CD4-positive, alpha-beta T cell (primary cell): ENCODE measurements around the gene COMTD1. TPM values are rescaled to one million over a fixed set of nuclear protein-coding genes. Genes with fewer than 3 reads are reported as not detected.

Source experiments
- ATAC-seq: fragments of 200-7000 bp; cut with Tn5 transposase; one replicate; pipeline ENCODE4 v1.10.0; 2022; ENCODE audit warnings: mild to moderate bottlenecking; ENCODE audit not compliant: poor library complexity
- CTCF ChIA-PET: fragments of 350-600 bp; sonication (Branson Sonifier 250); formaldehyde crosslinking; loops from one replicate; lab custom pipeline; 2021; ENCODE audit warnings: antibody characterized with exemption, inconsistent platforms; lab: Charles Lee
- POLR2A ChIA-PET: fragments of 350-600 bp; sonication (Branson Sonifier 250); formaldehyde crosslinking; loops from one replicate; lab custom pipeline; 2021; ENCODE audit warnings: antibody characterized with exemption, inconsistent platforms; lab: Charles Lee
- DNase-seq, 14 experiments: peaks; one replicate each; pipeline ENCODE4 v3.0.0-alpha.2; 2013 to 2020; ENCODE audit warnings: mixed read lengths in 2 of 14
- H3K27ac ChIP-seq, 2 donors: one replicate each; pipeline versions ENCODE4 v1.5.1 to v1.7.0; 2013; ENCODE audit warnings: low read length in 2 of 2, low read depth in 1 of 2, mild to moderate bottlenecking in 1 of 2
- H3K27me3 ChIP-seq, 2 experiments: 1 replicate in 1 of 2; 2 replicates in 1 of 2; pipeline versions ENCODE4 v1.6.1 to v1.7.0; 2013; ENCODE audit warnings: low read length in 2 of 2, control low read depth in 1 of 2, mild to moderate bottlenecking in 1 of 2, moderate library complexity in 1 of 2; ENCODE audit not compliant: insufficient read depth in 2 of 2, control insufficient read depth in 1 of 2
- H3K36me3 ChIP-seq: one replicate; pipeline ENCODE4 v1.6.1; 2013; ENCODE audit warnings: low read length, control low read depth; ENCODE audit not compliant: insufficient read depth
- H3K4me1 ChIP-seq: one replicate; pipeline ENCODE4 v1.6.1; 2013; ENCODE audit warnings: low read length, control low read depth; ENCODE audit not compliant: insufficient read depth
- H3K4me3 ChIP-seq: one replicate; pipeline ENCODE4 v1.5.1; 2013; ENCODE audit warnings: mild to moderate bottlenecking, low read length, moderate library complexity
- H3K9me3 ChIP-seq, 2 experiments: 1 replicate in 1 of 2; 2 replicates in 1 of 2; pipeline versions ENCODE4 v1.6.1 to v1.7.0; 2013; ENCODE audit warnings: low read length in 2 of 2, mild to moderate bottlenecking in 2 of 2, control low read depth in 1 of 2, moderate library complexity in 1 of 2; ENCODE audit not compliant: control insufficient read depth in 1 of 2, insufficient read depth in 1 of 2
- H3K27ac Mint-ChIP-seq: one replicate; pipeline ENCODE4 v1.8.0; 2020; ENCODE audit warnings: mixed read lengths
- H3K27me3 Mint-ChIP-seq: one replicate; pipeline ENCODE4 v1.8.0; 2021; ENCODE audit warnings: mixed read lengths
- H3K36me3 Mint-ChIP-seq: one replicate; pipeline ENCODE4 v1.8.0; 2021; ENCODE audit warnings: low read depth, mixed read lengths
- H3K4me1 Mint-ChIP-seq: one replicate; pipeline ENCODE4 v1.8.0; 2021; ENCODE audit warnings: low read depth, mixed read lengths
- H3K4me3 Mint-ChIP-seq: one replicate; pipeline ENCODE4 v1.8.0; 2020; ENCODE audit warnings: mild to moderate bottlenecking, mixed read lengths
- H3K9me3 Mint-ChIP-seq: one replicate; pipeline ENCODE4 v1.8.0; 2020; ENCODE audit warnings: mixed read lengths
- intact Hi-C, 2 experiments: fragments of 100-400 bp; cut with DNase I in 1 of 2; cut with micrococcal nuclease in 1 of 2; formaldehyde crosslinking; loops; one replicate each; pipeline versions ENCODE4 v1.15.1 to v1.9.0; 2023 to 2025; cut with DNase I, micrococcal nuclease
- total RNA-seq, 174 experiments: library from RNA in 2 of 174; stranded (reverse) in 2 of 174; gene quantifications; one replicate each; pipeline ENCODE4 v1.2.3 and lab custom pipeline; 2021 to 2026
- TF ChIP-seq, protein P1 (sequence below): fragments of 200-600 bp; IDR thresholded peaks from one replicate; pipeline ENCODE4 v1.8.0; 2022; ENCODE audit warnings: antibody characterized with exemption, mild to moderate bottlenecking

The COMTD1 gene
- total RNA-seq, 2 experiments from 2014 or later: 9.5 to 10.5 TPM

DNA sequence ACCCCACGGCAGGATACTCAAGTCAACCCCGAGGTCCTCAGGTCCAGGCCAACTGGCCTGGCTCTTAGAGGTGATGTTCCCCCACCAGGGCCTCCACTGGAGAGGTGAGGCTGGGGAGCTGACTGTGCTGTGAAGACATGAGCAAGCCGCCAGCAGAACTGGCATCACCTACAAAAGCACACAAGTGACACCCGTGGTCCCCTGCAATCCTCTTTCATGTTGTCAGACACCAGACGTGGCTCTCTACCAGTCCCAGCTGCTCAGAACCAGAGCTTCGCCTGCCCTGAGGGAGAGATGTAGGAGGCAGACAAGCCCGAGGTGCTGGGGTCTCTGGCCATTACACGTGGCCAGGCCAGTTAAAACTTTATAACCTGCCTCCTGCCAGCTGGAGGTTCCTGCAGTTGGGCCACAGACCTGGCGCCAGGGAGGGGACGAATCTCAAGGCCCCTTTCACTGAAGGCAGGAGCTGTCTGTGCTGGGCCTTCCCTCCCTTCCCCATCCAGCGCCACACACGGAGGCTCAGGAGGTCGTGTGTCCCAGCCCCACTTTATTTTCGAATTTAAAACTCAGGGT is 2.2 kb downstream of the COMTD1 start:
- Mint-ChIP-seq H3K27ac (peak overlapping the region; percentile 90), H3K27me3 (no peaks in the 10 kb centered on the region), H3K36me3 (peaks cover 49% of the 10 kb centered on the region), H3K4me3 (peak overlapping the region; percentile 87), H3K4me1 (peaks cover 36% of the 10 kb centered on the region), H3K9me3 (no peaks in the 10 kb centered on the region)
- peak in 9 of 14 experiments; percentile 5 to 54 (median 13) for DNase-seq
- ChIA-PET CTCF (interaction anchor here (0.6 to 5.0 kb wide), 3 partner anchors 16 to 45 kb away, joined by 3 to 105 read pairs (median 3); no protein-coding TSS in a partner anchor), POLR2A (interaction anchor here (1.2 to 9.2 kb wide), 6 partner anchors 9 to 407 kb away, joined by 4 to 208 read pairs (median 10); partner anchors contain the start of genes KAT6B, SAMD8 and VDAC2)
- peaks cover 34% of the 10 kb centered on the region for H3K36me3 ChIP-seq
- no peak for ATAC-seq
- H3K9me3 ChIP-seq: no peaks in the 10 kb centered on the region
- peak overlapping the region; percentile 73 to 88 for H3K27ac ChIP-seq
- H3K27me3 ChIP-seq: no peaks in the 10 kb centered on the region
- intact Hi-C loops: loop anchor here (1.0 to 10.0 kb wide), 10 partner anchors 20 to 1359 kb away; partner anchors contain the start of genes SAMD8 (in 2 of the 2), VDAC2 (in 2 of the 2), ADK (in 1 of the 2) and AP3M1 (in 1 of the 2)
- peaks cover 30% of the 10 kb centered on the region for H3K4me1 ChIP-seq
- peak overlapping the region; percentile 80 for H3K4me3 ChIP-seq
- TF ChIP-seq, protein P1, sequence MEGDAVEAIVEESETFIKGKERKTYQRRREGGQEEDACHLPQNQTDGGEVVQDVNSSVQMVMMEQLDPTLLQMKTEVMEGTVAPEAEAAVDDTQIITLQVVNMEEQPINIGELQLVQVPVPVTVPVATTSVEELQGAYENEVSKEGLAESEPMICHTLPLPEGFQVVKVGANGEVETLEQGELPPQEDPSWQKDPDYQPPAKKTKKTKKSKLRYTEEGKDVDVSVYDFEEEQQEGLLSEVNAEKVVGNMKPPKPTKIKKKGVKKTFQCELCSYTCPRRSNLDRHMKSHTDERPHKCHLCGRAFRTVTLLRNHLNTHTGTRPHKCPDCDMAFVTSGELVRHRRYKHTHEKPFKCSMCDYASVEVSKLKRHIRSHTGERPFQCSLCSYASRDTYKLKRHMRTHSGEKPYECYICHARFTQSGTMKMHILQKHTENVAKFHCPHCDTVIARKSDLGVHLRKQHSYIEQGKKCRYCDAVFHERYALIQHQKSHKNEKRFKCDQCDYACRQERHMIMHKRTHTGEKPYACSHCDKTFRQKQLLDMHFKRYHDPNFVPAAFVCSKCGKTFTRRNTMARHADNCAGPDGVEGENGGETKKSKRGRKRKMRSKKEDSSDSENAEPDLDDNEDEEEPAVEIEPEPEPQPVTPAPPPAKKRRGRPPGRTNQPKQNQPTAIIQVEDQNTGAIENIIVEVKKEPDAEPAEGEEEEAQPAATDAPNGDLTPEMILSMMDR: no peak

DNA sequence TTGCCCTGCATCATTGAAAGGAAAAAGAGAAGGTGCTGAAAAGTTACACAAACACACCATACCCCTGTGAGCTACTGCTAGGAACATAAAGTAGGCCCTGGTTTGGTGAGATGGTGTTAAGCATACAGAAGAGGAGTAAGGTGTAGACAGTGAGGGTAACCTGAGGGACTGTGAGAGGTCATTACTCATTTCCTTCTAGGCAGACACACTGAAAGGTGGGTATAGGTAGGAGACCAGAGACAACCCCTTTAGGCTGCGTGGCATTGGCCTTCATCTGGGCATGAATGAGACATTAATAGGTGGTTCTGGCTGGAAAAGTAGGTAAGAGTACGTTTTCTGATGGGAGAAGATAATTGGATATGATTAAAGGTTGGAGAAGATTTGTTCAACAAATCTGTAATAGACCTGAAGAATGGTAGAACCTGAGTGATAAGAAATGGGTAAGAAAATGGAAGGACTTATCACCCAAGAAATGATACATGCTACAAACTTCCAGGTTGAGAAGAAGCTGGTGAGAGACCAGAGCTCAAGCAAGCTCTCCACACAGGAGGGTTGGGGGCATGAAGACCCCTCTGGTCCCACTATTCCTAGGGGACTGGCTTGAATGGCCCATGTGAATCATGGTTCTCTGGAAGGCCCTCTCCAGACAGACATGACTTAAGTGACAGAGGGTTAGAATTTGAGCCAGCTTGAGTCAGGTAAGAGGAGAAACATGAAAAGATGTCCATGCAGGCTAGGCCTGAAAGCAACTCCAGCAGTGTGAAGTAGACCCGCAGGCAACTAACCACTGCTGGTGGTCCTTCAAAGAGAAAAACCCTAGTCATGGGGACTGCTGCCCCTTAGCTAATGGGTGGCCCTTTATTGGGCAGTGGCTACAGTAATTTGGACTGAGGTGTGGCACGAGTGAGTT is 3.8 kb downstream of the COMTD1 start:
- intact Hi-C loops: loop anchor here (2.0 to 10.0 kb wide), 8 partner anchors 120 to 1357 kb away; partner anchors contain the start of genes ADK (in 1 of the 2), AP3M1 (in 1 of the 2), CAMK2G (in 1 of the 2) and KAT6B (in 1 of the 2)
- H3K4me3 Mint-ChIP-seq: peak overlapping the region; percentile 66
- peaks cover 30% of the 10 kb centered on the region for H3K4me1 ChIP-seq
- POLR2A ChIA-PET: interaction anchor here (1.0 to 9.2 kb wide), 3 partner anchors 21 to 45 kb away, joined by 3 to 208 read pairs (median 71); partner anchors contain the start of gene VDAC2
- no peaks in the 10 kb centered on the region for H3K9me3 Mint-ChIP-seq
- ATAC-seq (no peak), DNase-seq (no peak)
- peak overlapping the region in 1 of 2 donors; percentile 43 for H3K27ac ChIP-seq
- H3K36me3 Mint-ChIP-seq: peaks cover 57% of the 10 kb centered on the region
- peaks cover 43% of the 10 kb centered on the region for H3K36me3 ChIP-seq
- peak overlapping the region; percentile 90 for H3K27ac Mint-ChIP-seq
- H3K27me3 Mint-ChIP-seq: no peaks in the 10 kb centered on the region
- H3K27me3 ChIP-seq: no peaks in the 10 kb centered on the region
- no peaks in the 10 kb centered on the region for H3K9me3 ChIP-seq
- H3K4me1 Mint-ChIP-seq: peaks cover 38% of the 10 kb centered on the region
- CTCF ChIA-PET: interaction anchor here (1.1 to 3.8 kb wide), 2 partner anchors 37 to 45 kb away, joined by 5 to 39 read pairs; no protein-coding TSS in a partner anchor
- TF ChIP-seq, protein P1: no peak
- no peak overlapping the region for H3K4me3 ChIP-seq

DNA sequence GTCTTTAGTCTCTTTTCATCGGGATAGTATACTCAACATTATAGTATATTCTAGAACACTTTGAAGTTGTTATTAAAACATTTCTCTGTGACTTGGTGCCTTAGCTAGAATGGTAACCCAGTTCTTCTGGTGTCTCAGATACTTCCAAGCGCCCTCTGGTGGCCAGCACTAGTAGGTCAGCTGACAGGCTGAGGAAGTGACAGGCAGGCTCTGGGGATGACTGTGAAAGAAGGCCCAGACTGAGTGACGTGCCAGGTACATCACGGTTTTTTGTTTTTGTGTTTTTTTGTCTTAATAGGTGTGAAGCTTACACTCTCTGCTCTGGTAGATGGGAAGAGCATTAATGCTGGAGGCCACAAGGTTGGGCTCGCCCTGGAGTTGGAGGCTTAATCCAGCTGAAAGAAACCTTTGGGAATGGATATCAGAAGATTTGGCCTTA is 5.1 kb downstream of the COMTD1 start:
- Histone ChIP-seq H3K9me3 (no peaks in the 10 kb centered on the region), H3K4me3 (no peak overlapping the region), H3K4me1 (peaks cover 29% of the 10 kb centered on the region), H3K27ac (peak overlapping the region; percentile 18 to 43), H3K27me3 (no peaks in the 10 kb centered on the region), H3K36me3 (peaks cover 55% of the 10 kb centered on the region)
- no peaks in the 10 kb centered on the region for H3K27me3 Mint-ChIP-seq
- peak overlapping the region; percentile 90 for H3K27ac Mint-ChIP-seq
- ChIA-PET CTCF (interaction anchor here (0.6 to 3.8 kb wide), 11 partner anchors 10 to 117 kb away, joined by 3 to 53 read pairs (median 5); partner anchors contain the start of gene VDAC2), POLR2A (interaction anchor here (0.6 to 9.2 kb wide), 5 partner anchors 10 to 119 kb away, joined by 3 to 208 read pairs (median 4); partner anchors contain the start of genes SAMD8 and VDAC2)
- ATAC-seq (peak; percentile 61), DNase-seq (peak; percentile 90 to 97 (median 94))
- H3K9me3 Mint-ChIP-seq: no peaks in the 10 kb centered on the region
- intact Hi-C loops: loop anchor here (1.0 to 10.0 kb wide), 9 partner anchors 20 to 1356 kb away; partner anchors contain the start of genes ADK (in 1 of the 2), AP3M1 (in 1 of the 2), CAMK2G (in 1 of the 2) and KAT6B (in 1 of the 2)
- H3K4me3 Mint-ChIP-seq: peak overlapping the region; percentile 58
- peaks cover 70% of the 10 kb centered on the region for H3K36me3 Mint-ChIP-seq
- TF ChIP-seq, protein P1: peak; percentile 91
- H3K4me1 Mint-ChIP-seq: peaks cover 43% of the 10 kb centered on the region
